Ecto neural progenitor cell (in vitro differentiated cells): Measurements from ENCODE around the gene AGPAT2.
A peak's percentile ranks its signal among the peaks of the same experiment; 100 is the strongest.

Source experiments
- DNase-seq: peaks from one replicate; pipeline ENCODE4 v3.0.0-alpha.2; 2018; ENCODE audit warnings: low spot score

Gene AGPAT2

GRCh38 chr9:136700959-136701667, 13.9 kb upstream of the AGPAT2 start:
- DNase-seq: no peak

DNA sequence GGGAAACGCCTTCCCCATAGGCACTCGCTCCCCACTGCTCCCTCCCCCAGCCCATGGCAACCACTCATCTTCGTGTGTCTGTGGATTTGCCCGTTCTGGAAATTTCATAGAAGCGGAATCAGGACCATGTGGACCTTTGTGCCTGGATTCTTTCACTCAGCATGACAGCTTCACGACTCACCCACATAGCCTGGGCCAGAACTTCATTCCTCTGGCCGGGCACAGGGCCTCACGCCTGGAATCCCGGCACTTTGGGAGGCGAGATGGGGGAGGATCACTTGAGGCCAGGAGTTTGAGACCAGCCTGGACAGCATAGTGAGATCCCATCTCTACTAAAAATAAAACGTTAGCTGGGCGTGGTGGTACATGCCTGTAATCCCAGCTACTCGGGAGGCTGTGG, 13.0 kb upstream of the AGPAT2 start:
- DNase-seq: no peak

GRCh38 chr9:136698635-136699246, 11.5 kb upstream of the AGPAT2 start:
- DNase-seq: no peak

DNA sequence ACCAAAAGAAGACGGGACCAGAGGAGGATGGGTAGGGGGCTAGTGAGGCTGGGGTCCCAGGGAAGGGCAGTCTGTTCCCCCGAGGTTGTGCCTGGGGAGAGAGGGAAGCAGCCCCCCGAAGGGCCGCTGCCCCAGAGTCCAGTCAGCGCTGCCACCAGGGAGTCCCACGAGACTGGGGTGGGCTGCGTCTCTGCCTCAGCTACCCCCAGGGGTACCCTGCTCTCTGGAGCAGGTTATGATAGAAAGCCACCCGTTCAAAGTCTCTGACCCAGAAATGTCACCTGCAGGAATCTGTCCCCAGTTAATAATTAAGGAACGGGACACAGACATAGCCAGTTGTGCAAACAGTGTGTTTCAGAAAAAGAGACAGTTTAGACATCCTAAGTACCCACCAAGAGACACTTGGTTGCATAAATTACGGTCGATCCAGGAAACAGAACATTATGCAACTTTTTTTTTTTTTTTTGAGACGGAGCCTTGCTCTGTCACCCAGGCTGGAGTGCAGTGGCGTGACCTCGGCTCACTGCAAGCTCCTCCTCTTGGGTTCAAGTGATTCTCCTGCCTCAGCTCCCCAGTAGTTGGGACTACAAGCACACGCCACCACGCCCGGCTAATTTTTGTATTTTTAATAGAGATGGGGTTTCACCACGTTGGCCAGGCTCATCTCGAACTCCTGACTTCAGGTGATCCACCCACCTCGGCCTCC, 10.7 kb upstream of the AGPAT2 start:
- no peak for DNase-seq

GRCh38 chr9:136697146-136697820, 10.0 kb upstream of the AGPAT2 start:
- DNase-seq: no peak

DNA sequence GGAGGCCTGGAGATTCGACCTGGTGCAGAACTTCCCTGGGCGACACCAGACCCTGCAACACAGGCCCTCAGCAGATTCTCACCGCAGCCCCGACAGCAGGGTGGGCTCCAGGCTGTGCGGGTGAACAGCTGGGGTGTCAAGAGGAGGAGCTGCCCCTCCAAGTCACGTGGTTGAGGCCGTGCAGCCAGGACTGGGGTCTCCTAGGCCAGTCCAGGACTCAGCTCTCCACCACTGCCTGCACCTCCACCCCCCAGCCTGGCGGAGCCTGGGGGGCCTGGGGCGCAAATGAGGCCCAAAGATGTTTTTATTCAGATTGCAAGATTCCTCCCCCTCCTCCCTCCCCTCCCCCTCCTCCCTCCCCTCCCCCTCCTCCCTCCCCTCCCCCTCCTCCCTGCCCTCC, 9.2 kb upstream of the AGPAT2 start:
- no peak for DNase-seq

DNA sequence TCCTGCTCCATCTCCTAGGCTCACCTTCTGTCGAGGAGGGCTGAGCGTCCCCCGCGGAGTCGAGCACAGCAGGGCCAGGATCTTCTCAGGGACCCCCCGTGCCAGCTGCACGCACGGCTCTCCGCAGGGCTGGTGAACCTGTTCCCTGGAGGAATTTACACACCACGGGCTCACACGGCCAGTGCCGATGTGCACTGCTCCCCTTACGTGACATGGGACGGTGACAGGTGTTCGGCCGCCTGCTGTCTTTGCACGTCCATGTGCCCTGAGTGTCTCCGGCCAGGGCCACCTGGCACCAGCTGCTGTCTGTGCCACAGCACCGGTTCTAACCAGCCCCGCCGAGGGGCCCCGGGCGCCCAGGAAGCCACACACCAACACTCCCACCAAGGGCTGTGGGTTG, 8.7 kb upstream of the AGPAT2 start:
- DNase-seq: no peak

- no peak for DNase-seq
Observed at GRCh38 chr9:136695435-136695895, 8.2 kb upstream of the AGPAT2 start.

GRCh38 chr9:136694872-136695247, 7.6 kb upstream of the AGPAT2 start:
- no peak for DNase-seq

DNA sequence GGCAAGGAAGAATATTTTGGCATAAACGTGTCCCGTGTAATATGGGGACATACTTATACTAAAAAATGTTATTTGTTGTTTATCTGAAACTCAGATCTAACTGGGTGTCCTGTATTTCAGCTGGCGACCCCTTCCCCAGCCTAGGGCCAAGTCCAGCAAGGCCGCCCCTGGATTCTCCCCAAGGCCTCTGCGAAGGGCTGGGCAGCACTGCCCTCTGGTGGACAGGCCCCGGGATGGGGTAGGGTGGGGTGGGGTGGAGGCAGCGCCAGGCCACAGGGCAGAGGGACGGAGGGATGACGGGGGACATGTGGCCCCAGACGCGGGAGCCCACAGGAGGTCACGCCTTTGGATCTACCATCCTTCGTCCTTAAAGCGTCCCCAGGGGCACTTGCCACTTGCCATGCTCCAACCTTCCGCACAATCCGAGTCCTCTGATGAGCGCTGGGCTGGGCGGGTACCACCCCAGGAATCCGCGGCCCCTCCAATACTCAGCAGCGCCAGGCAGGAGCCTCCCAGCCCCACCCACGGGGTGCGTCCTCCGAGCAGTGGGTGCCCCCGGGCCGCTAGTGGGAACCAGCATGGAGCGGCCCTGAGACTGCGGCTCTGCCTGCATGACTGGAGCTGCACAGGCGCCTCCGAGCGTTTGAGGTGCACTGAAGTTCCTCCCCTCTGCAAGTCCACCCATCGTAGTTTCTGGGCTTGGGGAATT, 7.1 kb upstream of the AGPAT2 start:
- DNase-seq: peak; percentile 81

DNA sequence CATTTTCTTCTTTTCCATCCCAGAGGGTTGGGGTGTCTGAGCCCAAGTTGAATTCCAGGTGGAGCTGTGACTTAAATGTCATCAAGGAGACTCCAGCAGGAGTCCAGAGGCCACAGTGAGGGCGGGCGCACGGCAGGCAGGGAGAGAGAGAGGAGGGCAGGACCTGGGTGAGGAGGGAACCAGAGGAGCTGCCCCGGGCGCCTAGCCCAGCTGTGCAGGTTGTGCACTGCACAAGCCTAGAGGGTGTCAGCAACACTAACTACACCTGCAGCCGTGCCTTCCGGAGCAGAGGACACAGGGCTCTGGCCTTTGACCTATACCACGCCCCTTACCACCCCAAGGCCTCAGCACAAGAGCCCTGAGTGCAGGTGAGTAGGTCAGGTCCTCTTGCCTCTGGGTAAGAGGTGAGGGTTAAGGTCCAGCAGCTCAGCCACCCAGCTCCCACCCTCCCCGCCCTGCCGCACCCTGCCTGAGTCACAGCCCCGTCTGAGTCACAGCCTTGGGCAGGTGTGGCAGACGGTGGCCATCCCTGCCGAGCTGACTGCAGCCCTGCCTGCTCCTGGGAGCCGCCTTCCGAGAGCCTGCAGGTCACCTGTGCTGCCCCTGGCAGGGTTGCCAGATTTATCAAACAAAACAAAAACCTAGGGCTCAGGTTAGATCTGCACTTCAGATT, 6.4 kb upstream of the AGPAT2 start:
- no peak for DNase-seq

DNA sequence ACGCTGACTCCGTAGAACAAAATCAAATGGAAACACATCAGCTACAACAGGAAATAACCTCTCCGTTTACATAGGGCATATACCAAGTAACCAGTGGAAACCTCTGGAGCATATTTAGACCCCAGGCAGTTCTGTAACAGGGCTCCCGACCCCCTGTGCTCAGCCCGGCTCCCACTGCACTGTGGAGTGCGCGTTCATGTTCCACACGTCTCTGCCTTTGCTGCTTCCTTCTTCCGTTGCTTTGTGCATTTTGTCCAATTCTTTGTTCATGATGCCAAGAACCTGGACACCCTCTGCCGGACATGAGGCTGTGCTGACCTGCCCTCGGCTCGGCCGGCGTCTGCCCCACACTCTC, 5.9 kb upstream of the AGPAT2 start:
- DNase-seq: no peak

DNA sequence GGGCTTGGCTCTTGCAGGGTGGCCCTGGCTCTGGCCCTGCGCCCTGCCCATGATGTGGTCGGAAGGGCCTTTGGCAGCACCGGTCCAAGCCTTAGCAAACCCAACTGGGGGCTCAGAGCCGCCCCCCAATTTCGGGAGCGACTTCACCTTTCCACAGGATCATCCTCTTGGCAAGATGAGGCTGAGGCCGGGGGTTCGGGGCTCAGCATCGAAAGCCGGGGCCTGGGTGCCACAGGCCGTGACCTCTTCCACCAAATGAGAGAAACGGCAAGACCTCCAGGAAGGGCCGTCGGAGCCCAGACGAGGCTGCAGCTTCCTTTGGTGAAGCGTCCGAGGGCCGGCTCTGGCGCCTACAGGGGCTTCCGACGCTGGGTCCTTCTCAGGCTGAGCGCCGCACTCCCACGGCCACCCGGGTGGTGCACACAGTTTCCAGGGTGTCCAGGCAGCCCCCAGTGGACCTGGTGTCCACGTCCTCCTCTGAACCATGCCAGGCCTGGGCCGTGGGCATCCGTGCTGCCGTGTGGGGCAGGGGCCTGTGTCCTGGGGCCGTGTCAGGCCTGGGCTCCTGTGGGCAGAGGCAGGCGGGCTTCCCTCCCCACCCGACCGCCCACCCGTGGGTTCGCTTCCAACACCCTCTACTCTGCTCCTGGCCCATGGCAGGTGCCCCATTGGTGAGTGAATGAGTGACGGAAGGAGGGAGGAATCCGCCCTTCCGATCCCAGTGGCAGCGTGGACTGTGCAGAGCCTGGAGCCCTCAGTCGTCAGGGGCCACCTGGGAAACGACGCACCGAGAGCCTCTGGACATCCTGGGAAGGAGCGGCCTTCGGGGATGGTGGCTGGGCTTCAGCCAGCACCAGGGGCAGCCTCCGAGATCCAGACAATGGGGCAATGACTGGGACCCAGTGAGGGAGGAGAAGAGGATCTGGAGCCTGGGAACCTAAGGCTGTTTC, 5.2 kb upstream of the AGPAT2 start:
- no peak for DNase-seq

DNA sequence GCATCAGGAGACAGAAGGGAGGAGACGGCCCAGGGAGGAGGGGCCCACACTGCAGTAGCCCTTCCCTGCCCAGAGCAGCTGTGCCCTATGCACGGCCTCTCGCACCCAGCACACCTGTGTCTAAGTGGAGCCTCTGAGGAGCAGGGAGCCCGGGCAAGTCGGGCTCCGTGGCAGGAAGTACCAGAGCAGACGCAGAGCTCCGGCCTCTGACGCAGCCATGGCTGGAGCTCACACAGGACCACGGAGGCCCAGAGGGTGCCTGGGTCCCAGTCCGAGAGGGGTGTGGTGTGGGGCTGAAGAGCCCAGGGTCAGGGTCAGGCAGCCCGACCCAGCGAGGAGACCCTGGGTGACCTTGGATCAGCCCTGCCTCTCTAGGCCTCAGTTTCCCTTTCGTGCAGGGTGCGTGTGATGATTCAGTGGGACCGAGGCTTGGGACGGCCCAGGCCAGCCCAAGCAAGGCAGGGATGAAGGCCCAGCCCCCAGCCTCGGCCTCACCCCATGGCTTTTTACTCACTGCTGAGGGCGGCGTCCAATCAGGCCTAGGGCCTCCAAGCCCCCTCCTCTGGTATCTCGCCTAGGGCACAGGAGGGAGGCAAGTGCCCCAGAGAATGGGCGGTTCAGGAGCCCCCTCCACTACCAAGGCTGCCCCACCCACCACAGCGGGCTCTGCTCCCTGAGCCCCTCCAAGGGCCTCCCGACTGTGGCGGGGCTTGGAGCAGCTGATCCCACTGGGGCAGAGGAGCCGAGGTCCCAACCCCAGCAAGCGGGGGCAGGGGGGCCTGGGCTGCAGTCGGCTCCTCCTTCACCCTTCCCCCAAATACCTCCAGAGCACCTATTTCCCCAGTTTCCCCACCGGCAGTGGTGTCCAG, 4.3 kb upstream of the AGPAT2 start:
- no peak for DNase-seq

DNA sequence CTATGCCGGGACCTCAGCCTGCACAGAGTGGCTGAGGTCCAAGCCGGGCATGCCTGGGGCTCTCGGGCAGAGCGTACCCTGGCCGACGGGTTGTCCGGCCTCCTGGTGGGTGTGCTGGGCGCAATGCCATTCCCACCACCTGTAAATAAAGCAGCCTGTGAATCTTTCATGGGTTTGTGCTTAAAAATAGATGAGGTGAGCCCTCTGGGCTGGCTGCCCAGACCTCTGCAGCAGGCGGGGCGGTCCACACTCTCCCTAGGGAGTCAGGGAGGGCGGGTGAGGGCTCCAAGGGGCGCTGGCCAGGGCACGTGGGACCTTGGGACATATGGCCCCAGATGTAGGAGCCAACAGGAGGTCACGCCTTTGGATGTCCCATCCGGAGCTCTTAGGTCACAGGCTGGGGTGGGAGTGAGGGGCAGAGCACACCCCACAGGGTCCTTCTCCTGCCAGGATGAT, 3.6 kb upstream of the AGPAT2 start:
- DNase-seq: no peak

DNA sequence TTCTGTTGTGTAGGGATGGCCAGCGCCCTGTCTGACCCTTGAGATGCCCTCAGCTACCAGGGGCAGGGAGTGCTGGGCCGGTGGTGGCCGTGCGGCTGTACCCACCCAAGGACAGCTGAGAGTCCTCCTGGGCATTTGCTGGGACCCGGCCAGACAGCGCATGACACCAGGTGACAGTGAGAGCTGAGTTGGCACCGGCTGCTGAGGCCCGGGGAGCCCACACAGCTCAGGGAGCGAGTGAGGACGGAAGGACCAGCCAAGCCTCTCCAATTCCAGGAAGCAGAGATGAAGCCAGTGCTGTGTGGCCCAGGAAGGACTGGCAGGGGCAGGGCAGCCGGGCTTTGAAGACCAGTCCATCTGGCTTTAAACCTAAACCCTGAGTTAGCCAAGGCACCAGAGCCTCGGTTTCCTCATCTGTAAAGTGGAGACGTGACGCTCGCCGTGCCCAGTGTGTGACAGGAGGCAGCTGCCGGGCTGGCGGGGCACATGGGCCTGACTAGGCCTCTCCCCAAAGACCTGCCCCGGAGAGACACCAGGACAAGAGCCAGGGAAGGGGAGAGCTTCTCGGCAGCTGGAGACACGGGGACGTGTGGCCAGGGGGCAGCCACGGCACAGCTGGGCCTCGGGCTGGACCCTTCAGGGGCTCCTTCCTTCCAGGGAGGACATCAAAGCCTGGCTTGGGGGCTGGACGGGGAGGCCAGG, 3.0 kb upstream of the AGPAT2 start:
- DNase-seq: no peak

- DNase-seq: no peak
Observed at GRCh38 chr9:136689108-136689460, 1.8 kb upstream of the AGPAT2 start.

GRCh38 chr9:136688274-136689107, 1.2 kb upstream of the AGPAT2 start:
- DNase-seq: no peak
